ENCODE results near the gene TUBGCP6.

TUBGCP6 gene

GRCh38 chr22:50244420-50245213 lies at the start of gene TUBGCP6:
TUBGCP6 (minus strand) TSS chr22:50245023; CDS start chr22:50244459, 564 bp downstream.
- peak; percentile 47 to 96 (median 87) for DNase-seq

GRCh38 chr22:50294319-50294656 lies 49.5 kb upstream of the TUBGCP6 start:
- no peak for DNase-seq

GRCh38 chr22:50293441-50294318 lies 48.9 kb upstream of the TUBGCP6 start:
- peak in 4 of 14 donors; percentile 36 to 67 (median 39) for DNase-seq

GRCh38 chr22:50292643-50293440 lies 48.0 kb upstream of the TUBGCP6 start:
- peak in 2 of 14 donors; percentile 34 to 44 for DNase-seq

- DNase-seq, result no peak
Measured at GRCh38 chr22:50289942-50290630, 45.3 kb upstream of the TUBGCP6 start.

GRCh38 chr22:50289151-50289941 lies 44.5 kb upstream of the TUBGCP6 start:
- no peak for DNase-seq

- DNase-seq, result no peak
Measured at GRCh38 chr22:50287731-50288130, 42.9 kb upstream of the TUBGCP6 start.

GRCh38 chr22:50286701-50287318 lies 42.0 kb upstream of the TUBGCP6 start:
- DNase-seq, result no peak

GRCh38 chr22:50286275-50286674 lies 41.5 kb upstream of the TUBGCP6 start:
- no peak for DNase-seq

- DNase-seq, result no peak
Measured at GRCh38 chr22:50285568-50286229, 40.9 kb upstream of the TUBGCP6 start.

- no peak for DNase-seq
Measured at GRCh38 chr22:50284479-50284878, 39.7 kb upstream of the TUBGCP6 start.

GRCh38 chr22:50283821-50284220 lies 39.0 kb upstream of the TUBGCP6 start:
- no peak for DNase-seq

- DNase-seq, result no peak
Measured at GRCh38 chr22:50282361-50283155, 37.7 kb upstream of the TUBGCP6 start.

- DNase-seq, result no peak
Measured at GRCh38 chr22:50281957-50282356, 37.1 kb upstream of the TUBGCP6 start.

- no peak for DNase-seq
Measured at GRCh38 chr22:50281384-50281760, 36.5 kb upstream of the TUBGCP6 start.

GRCh38 chr22:50280708-50281383 lies 36.0 kb upstream of the TUBGCP6 start:
- no peak for DNase-seq

GRCh38 chr22:50280022-50280707 lies 35.3 kb upstream of the TUBGCP6 start:
- no peak for DNase-seq

- DNase-seq, result no peak
Measured at GRCh38 chr22:50278956-50279619, 34.3 kb upstream of the TUBGCP6 start.

All from C1 segment of cervical spinal cord (tissue), 14 donors.